K562 (cell line): ENCODE results near the gene IGF2BP1. TPM values are rescaled to one million over a fixed set of nuclear protein-coding genes. Genes with fewer than 3 reads are reported as not detected.

Source experiments
- ATAC-seq: fragments of 200-7000 bp; cut with Tn5 transposase; 3 replicates; pipeline ENCODE4 v1.9.1; 2020; ENCODE audit warnings: moderate library complexity
- BruUV-seq: library from RNA; stranded (reverse); fragments of 400-500 nt; replicated peaks from 2 replicates; lab custom pipeline; 2021; lab: Mats Ljungman, UMichigan
- CTCF ChIA-PET: fragments of 300-600 bp; formaldehyde crosslinking; extraction: SDS; loops from one replicate; lab custom pipeline; 2021; ENCODE audit warnings: low intra/inter-chr PET ratio; lab: Yijun Ruan, JAX
- POLR2A ChIA-PET: fragments of 300-600, 350-650 bp; sonication (Branson Sonifier 250); formaldehyde crosslinking; extraction: SDS; loops from one replicate; lab custom pipeline; 2021; ENCODE audit warnings: antibody characterized with exemption, inconsistent platforms; lab: Yijun Ruan, JAX
- DNase-seq, 4 experiments: peaks; one replicate each; pipeline versions ENCODE4 v3.0.0 to v3.0.0-alpha.2; 2011 to 2018; ENCODE audit warnings: low spot score in 3 of 4, mixed read lengths in 3 of 4; ENCODE audit errors: extremely low read depth in 1 of 4
- FAIRE-seq: peaks from 2 replicates; lab custom pipeline; 2011; peaks lifted over from hg19 to GRCh38; lab: Jason Lieb, UNC
- H2AFZ ChIP-seq: 2 replicates; pipeline ENCODE4 v1.6.0; 2011; ENCODE audit warnings: low read depth, low read length, control low read depth, inconsistent platforms
- H3K27ac ChIP-seq: fragments of 200-600 bp; 3 replicates; pipeline ENCODE4 v1.8.0; 2011; ENCODE audit warnings: low read depth, mild to moderate bottlenecking, control low read depth, inconsistent platforms, low read length, moderate library complexity, mixed read lengths; ENCODE audit errors: extremely low read depth
- H3K27me3 ChIP-seq, 2 experiments: fragments of 300-600 bp in 1 of 2; 2 replicates in 1 of 2; 3 replicates in 1 of 2; pipeline versions ENCODE4 v1.6.0 to v1.8.0; 2011; ENCODE audit warnings: inconsistent platforms in 2 of 2, low read length in 2 of 2, mild to moderate bottlenecking in 1 of 2, mixed read lengths in 1 of 2, moderate library complexity in 1 of 2; ENCODE audit not compliant: control insufficient read depth in 2 of 2, insufficient read depth in 2 of 2
- H3K36me3 ChIP-seq: fragments of 300-600 bp; 3 replicates; pipeline ENCODE4 v1.8.0; 2011; ENCODE audit warnings: mild to moderate bottlenecking, low read length, inconsistent platforms; ENCODE audit not compliant: control insufficient read depth, insufficient read depth
- H3K4me1 ChIP-seq, 2 experiments: fragments of 200-600 bp in 1 of 2; replicated peaks in 1 of 2; 2 replicates in 1 of 2; 3 replicates in 1 of 2; pipeline versions ENCODE4 v1.5.1 to v1.8.0; 2011; ENCODE audit warnings: inconsistent platforms in 2 of 2, low read length in 2 of 2, mild to moderate bottlenecking in 1 of 2, mixed read lengths in 1 of 2, moderate library complexity in 1 of 2; ENCODE audit not compliant: control insufficient read depth in 2 of 2, insufficient read depth in 2 of 2
- H3K4me2 ChIP-seq: 2 replicates; pipeline ENCODE4 v1.6.1; 2011; ENCODE audit warnings: low read length, control low read depth, inconsistent platforms, mixed read lengths; ENCODE audit not compliant: insufficient read depth
- H3K4me3 ChIP-seq: fragments of 200-600 bp; sonication (generic), shearing (Covaris generic); 2 replicates; pipeline ENCODE4 v1.5.1; 2016; ENCODE audit warnings: control low read depth, inconsistent platforms
- H3K79me2 ChIP-seq: fragments of 200-600 bp; 3 replicates; pipeline ENCODE4 v1.8.0; 2011; ENCODE audit warnings: low read length, inconsistent platforms; ENCODE audit not compliant: control insufficient read depth, insufficient read depth
- H3K9ac ChIP-seq, 2 experiments: 2 replicates each; pipeline versions ENCODE4 v1.6.0 to v1.6.1; 2011; ENCODE audit warnings: low read depth in 2 of 2, low read length in 2 of 2, control low read depth in 1 of 2, inconsistent platforms in 1 of 2, mild to moderate bottlenecking in 1 of 2, mixed read lengths in 1 of 2; ENCODE audit not compliant: insufficient read depth in 1 of 2
- H3K9me1 ChIP-seq: one replicate; pipeline ENCODE4 v1.6.0; 2011; ENCODE audit warnings: inconsistent platforms, mild to moderate bottlenecking, low read length, moderate library complexity; ENCODE audit not compliant: control insufficient read depth, insufficient read depth
- H3K9me3 ChIP-seq: replicated peaks from 2 replicates; pipeline ENCODE4 v1.5.1; 2011; ENCODE audit warnings: low read depth, low read length, inconsistent platforms; ENCODE audit not compliant: control insufficient read depth, insufficient read depth
- H4K20me1 ChIP-seq: replicated peaks from 2 replicates; pipeline ENCODE4 v1.6.1; 2011; ENCODE audit warnings: low read length, inconsistent platforms, mixed read lengths; ENCODE audit not compliant: control insufficient read depth, insufficient read depth
- AFF4 ChIP-seq: sonication (generic); formaldehyde crosslinking; IDR thresholded peaks from 2 replicates; pipeline ENCODE4 v1.8.0; 2023; ENCODE audit warnings: mild to moderate bottlenecking, missing genetic modification reagents
- CBX2 ChIP-seq: fragments of 200-600 bp; sonication (generic); IDR thresholded peaks from one replicate; pipeline ENCODE4 v1.6.1; 2012; ENCODE audit warnings: mild to moderate bottlenecking, low read length, inconsistent platforms; ENCODE audit not compliant: insufficient read depth, poor library complexity, severe bottlenecking
- COPS2 ChIP-seq: fragments of 450-650 bp; conservative IDR thresholded peaks from 2 replicates; pipeline ENCODE4 v1.6.1; 2016; ENCODE audit warnings: mild to moderate bottlenecking, moderate library complexity
- CTBP1 ChIP-seq: fragments of 450-650 bp; IDR thresholded peaks from 2 replicates; pipeline ENCODE4 v1.6.1; 2016; ENCODE audit warnings: borderline replicate concordance
- HMGN3 ChIP-seq: IDR thresholded peaks from 2 replicates; pipeline ENCODE4 v1.6.1; 2011; ENCODE audit warnings: borderline replicate concordance, low read depth, mild to moderate bottlenecking, mixed read lengths, low read length; ENCODE audit not compliant: insufficient read length; ENCODE audit errors: extremely low read depth
- NR2C1 ChIP-seq, 2 experiments: fragments of 450-650 bp; IDR thresholded peaks; 2 replicates each; pipeline ENCODE4 v1.6.1; 2017; ENCODE audit warnings: mild to moderate bottlenecking in 2 of 2, antibody characterized with exemption in 1 of 2, inconsistent platforms in 1 of 2, missing compliant biosample characterization in 1 of 2, missing genetic modification characterization in 1 of 2
- PML ChIP-seq: IDR thresholded peaks from 2 replicates; pipeline ENCODE4 v1.6.1; 2012; ENCODE audit warnings: low read length, inconsistent platforms
- POLR2H ChIP-seq: IDR thresholded peaks from 2 replicates; pipeline ENCODE4 v1.6.1; 2016; ENCODE audit warnings: missing genetic modification characterization, low read depth, mild to moderate bottlenecking, control low read depth, missing compliant biosample characterization, moderate library complexity
- SMAD1 ChIP-seq: fragments of 150-350 bp; IDR thresholded peaks from 2 replicates; pipeline ENCODE4 v1.6.1; 2014; ENCODE audit warnings: low read length, low read depth; ENCODE audit not compliant: partially characterized antibody
- WHSC1 ChIP-seq: IDR thresholded peaks from one replicate; pipeline ENCODE4 v1.6.1; 2012; ENCODE audit warnings: low read length, control low read depth, inconsistent platforms
- ZC3H11A ChIP-seq: IDR thresholded peaks from 2 replicates; pipeline ENCODE4 v1.6.1; 2012; ENCODE audit warnings: low read depth, low read length, improper control_type of control experiment
- ZFX ChIP-seq: sonication (generic); formaldehyde crosslinking; IDR thresholded peaks from 2 replicates; pipeline ENCODE4 v1.8.0; 2022; ENCODE audit warnings: mild to moderate bottlenecking, missing genetic modification reagents, moderate library complexity
- ZNF140 ChIP-seq: fragments of 250-450 bp; sonication (Bioruptor Pico); IDR thresholded peaks from 2 replicates; pipeline ENCODE4 v1.8.0; 2021; ENCODE audit warnings: moderate library complexity, mild to moderate bottlenecking, inconsistent platforms
- ZNF184 ChIP-seq: sonication (generic); formaldehyde crosslinking; IDR thresholded peaks from 2 replicates; pipeline ENCODE4 v1.5.0; 2020; ENCODE audit warnings: missing genetic modification reagents
- ZNF212 ChIP-seq: fragments of 450-650 bp; formaldehyde crosslinking; IDR thresholded peaks from 2 replicates; pipeline ENCODE4 v1.4.0; 2020; ENCODE audit warnings: mild to moderate bottlenecking
- ZNF57 ChIP-seq: fragments of 450-650 bp; formaldehyde crosslinking; IDR thresholded peaks from 2 replicates; pipeline ENCODE4 v1.4.0; 2020; ENCODE audit warnings: mild to moderate bottlenecking, moderate library complexity
- ZNF695 ChIP-seq: fragments of 450-650 bp; formaldehyde crosslinking; IDR thresholded peaks from 2 replicates; pipeline ENCODE4 v1.4.0; 2020; ENCODE audit warnings: mild to moderate bottlenecking, moderate library complexity
- WGBS: fragments of 100-300 bp; shearing (Covaris generic); methylation state at CpG from one replicate; pipeline ENCODE4 v1.1.6; 2016; ENCODE audit warnings: low coverage, mixed read lengths; ENCODE audit not compliant: insufficient coverage; ENCODE audit errors: missing lambda C conversion rate; 5-methylcytosine and 5-hydroxymethylcytosine counted together
- in situ Hi-C: fragments of 300-500 bp; cut with MboI; formaldehyde crosslinking; loops from 4 replicates; pipeline ENCODE4 v1.15.0; 2018; ENCODE audit warnings: inconsistent platforms, mixed read lengths
- intact Hi-C: fragments of 100-400 bp; cut with micrococcal nuclease; formaldehyde crosslinking; loops from 2 replicates; pipeline ENCODE4 v1.14.2; 2022
- polyA plus RNA-seq, 8 experiments: library from polyadenylated mRNA; depleted of rRNA in 4 of 8; stranded (reverse) in 5 of 8; unstranded in 3 of 8; fragments of >200 nt; fragmentation: Nextera tagmentation in 2 of 8; fragmentation: Illumina TruSeq in 1 of 8; extraction: Ambion mirVana in 2 of 8; extraction: Trizol in 1 of 8; gene quantifications; 2 replicates each; pipeline versions ENCODE4 v1.2.1 to v1.2.3, GENCODE V29; 2011 to 2014; ENCODE audit warnings: inconsistent platforms in 1 of 8, missing spikeins in 1 of 8
- total RNA-seq, 7 experiments: library from RNA; depleted of rRNA in 6 of 7; stranded (reverse); fragments of >200 nt in 6 of 7; fragmentation: Illumina TruSeq in 2 of 7; extraction: Trizol in 2 of 7; gene quantifications; 2 replicates each; pipeline versions ENCODE4 v1.2.1 to v1.2.3, GENCODE V29; 2011 to 2021; ENCODE audit warnings: low replicate concordance in 1 of 7
- TF ChIP-seq, protein P1 (sequence below): fragments of 250-450 bp; sonication (Bioruptor Pico); IDR thresholded peaks from 2 replicates; pipeline ENCODE4 v1.5.0; 2021

Gene IGF2BP1
- total and polyA plus RNA-seq, 9 of the 15 experiments (the other 6 are each of a cell fraction or from before 2014, with no cell fraction given), result 13.0 to 318 (median 53.6) TPM

GRCh38 chr17:48990882-48991357, 6.3 kb upstream of the IGF2BP1 start:
- Histone ChIP-seq H3K27ac (peak overlapping the region; percentile 80; the same call in 2 of the 3 replicates), H3K36me3 (no peaks in the 10 kb centered on the region), H3K9me1 (no peaks in the 10 kb centered on the region), H3K79me2 (peaks cover 26% of the 10 kb centered on the region), H4K20me1 (no peaks in the 10 kb centered on the region), H3K9me3 (no peaks in the 10 kb centered on the region), H3K4me2 (peak overlapping the region; percentile 39; the same call in 1 of the 2 replicates), H3K4me3 (no peak overlapping the region), H3K27me3 (no peaks in the 10 kb centered on the region), H2AFZ (peak overlapping the region; percentile 92), H3K4me1 (peaks cover 3 to 9% of the 10 kb centered on the region in 2 experiments; a peak in 4 of 5 replicates), H3K9ac (peak overlapping the region in 1 of 2 experiments; percentile 60; a peak in 2 of 4 replicates)
- WGBS, result 17% methylated on average over 1 of the region's 2 CpGs
- ATAC-seq, result no peak
- ChIA-PET POLR2A (no interaction called here), CTCF (no interaction called here)
- BruUV-seq, result no TSS peak
- DNase-seq, result peak; percentile 41 to 69 (median 54)
- intact Hi-C loops (no loop called here), in situ Hi-C loops (no loop called here)
- peak; percentile 55 for FAIRE-seq
- TF ChIP-seq ZNF140 (no peak), COPS2 (no peak), ZNF184 (CRISPR knock-in tag) (no peak), WHSC1 (no peak), ZNF57 (CRISPR knock-in tag) (no peak), PML (no peak), AFF4 (CRISPR knock-in tag) (no peak), CTBP1 (no peak), POLR2H (tag) (no peak), SMAD1 (no peak), ZNF212 (CRISPR knock-in tag) (no peak), ZC3H11A (no peak), NR2C1 (IDR thresholded peaks at IDR 0.05) (no peak), NR2C1 (tag; IDR thresholded peaks at IDR 0.05) (no peak), CBX2 (no peak), HMGN3 (no peak), ZFX (CRISPR knock-in tag) (no peak), ZNF695 (CRISPR knock-in tag) (no peak)
- TF ChIP-seq, protein P1, sequence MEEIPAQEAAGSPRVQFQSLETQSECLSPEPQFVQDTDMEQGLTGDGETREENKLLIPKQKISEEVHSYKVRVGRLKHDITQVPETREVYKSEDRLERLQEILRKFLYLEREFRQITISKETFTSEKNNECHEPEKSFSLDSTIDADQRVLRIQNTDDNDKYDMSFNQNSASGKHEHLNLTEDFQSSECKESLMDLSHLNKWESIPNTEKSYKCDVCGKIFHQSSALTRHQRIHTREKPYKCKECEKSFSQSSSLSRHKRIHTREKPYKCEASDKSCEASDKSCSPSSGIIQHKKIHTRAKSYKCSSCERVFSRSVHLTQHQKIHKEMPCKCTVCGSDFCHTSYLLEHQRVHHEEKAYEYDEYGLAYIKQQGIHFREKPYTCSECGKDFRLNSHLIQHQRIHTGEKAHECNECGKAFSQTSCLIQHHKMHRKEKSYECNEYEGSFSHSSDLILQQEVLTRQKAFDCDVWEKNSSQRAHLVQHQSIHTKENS, result no peak
